H1 (cell line): Measurements from ENCODE around the gene PMEPA1. TPM values are rescaled to one million over a fixed set of nuclear protein-coding genes. Genes with fewer than 3 reads are reported as not detected.

ENCODE experiments used
- polyA plus RNA-seq, 7 experiments: library from polyadenylated mRNA; depleted of rRNA in 3 of 7; stranded (reverse) in 5 of 7; unstranded in 2 of 7; fragments of >200 nt in 5 of 7; fragments of 200-250 nt in 2 of 7; gene quantifications; 1 replicate in 5 of 7; 2 replicates in 1 of 7; 4 replicates in 1 of 7; pipeline versions ENCODE4 v1.2.1 to v1.2.3, GENCODE V29; 2011 to 2013; ENCODE audit warnings: missing spikeins in 2 of 7, mixed read lengths in 2 of 7
- total RNA-seq: library from RNA; stranded (reverse); fragmentation: NEBNext Ultra II Directional; extraction: Animal tissue kit (Norgen Biotek cat#: 25700); gene quantifications from 2 replicates; pipeline ENCODE4 v1.2.1, GENCODE V29; 2021
- TF ChIP-seq, protein P1 (sequence below): IDR thresholded peaks from 2 replicates; pipeline ENCODE4 v1.6.1; 2012; ENCODE audit warnings: inconsistent platforms
- TF ChIP-seq, protein P2 (sequence below): IDR thresholded peaks from 2 replicates; pipeline ENCODE4 v1.6.1; 2011; ENCODE audit warnings: low read depth, mild to moderate bottlenecking, low read length; ENCODE audit not compliant: insufficient read depth

Gene PMEPA1
- total and polyA plus RNA-seq, 2 of the 8 experiments (the other 6 are each of a cell fraction or from before 2014, with no cell fraction given), result 12.7 to 20.5 TPM

GRCh38 chr20:57664924-57665588, 44.8 kb downstream of the PMEPA1 start (continued):
- TF ChIP-seq, protein P1, sequence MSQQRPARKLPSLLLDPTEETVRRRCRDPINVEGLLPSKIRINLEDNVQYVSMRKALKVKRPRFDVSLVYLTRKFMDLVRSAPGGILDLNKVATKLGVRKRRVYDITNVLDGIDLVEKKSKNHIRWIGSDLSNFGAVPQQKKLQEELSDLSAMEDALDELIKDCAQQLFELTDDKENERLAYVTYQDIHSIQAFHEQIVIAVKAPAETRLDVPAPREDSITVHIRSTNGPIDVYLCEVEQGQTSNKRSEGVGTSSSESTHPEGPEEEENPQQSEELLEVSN, result no peak
- TF ChIP-seq, protein P2, sequence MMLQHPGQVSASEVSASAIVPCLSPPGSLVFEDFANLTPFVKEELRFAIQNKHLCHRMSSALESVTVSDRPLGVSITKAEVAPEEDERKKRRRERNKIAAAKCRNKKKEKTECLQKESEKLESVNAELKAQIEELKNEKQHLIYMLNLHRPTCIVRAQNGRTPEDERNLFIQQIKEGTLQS, result no peak
